Activated gamma-delta T cell treated with Interleukin-2 at 50 U/mL for 16 hours (primary cell): ENCODE measurements around the gene FAM181A.

ENCODE experiments used
- DNase-seq: peaks from one replicate; pipeline ENCODE4 v3.0.0-alpha.2; 2020

The FAM181A gene

GRCh38 chr14:93926873-93927799 lies at the start of gene FAM181A:
Gene FAM181A, plus strand, starts transcription at chr14:93927344. Its CDS starts 942 bp downstream, at chr14:93928286.
- DNase-seq = no peak

- no peak for DNase-seq
Observed at GRCh38 chr14:93878212-93878611, 48.9 kb upstream of the FAM181A start.

DNA sequence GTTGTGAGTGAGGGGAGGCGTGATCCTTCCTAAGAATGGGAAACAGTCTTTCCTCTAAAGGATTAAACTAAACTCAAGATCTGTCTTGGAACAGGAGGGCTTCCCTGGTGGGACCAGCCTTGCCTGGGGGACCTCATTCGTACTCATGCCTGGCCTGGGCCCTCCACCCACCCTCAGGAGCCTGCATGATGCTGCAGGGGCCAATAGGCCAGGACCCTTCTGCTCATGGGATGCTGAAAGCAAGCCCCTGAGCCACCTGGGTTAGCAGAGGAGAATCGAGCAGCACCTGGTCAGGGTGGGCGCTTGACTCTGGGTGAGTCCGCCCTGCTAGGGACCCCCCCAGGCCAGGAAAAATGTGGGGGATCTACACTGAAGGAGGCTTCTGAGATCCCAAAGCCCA lies 48.3 kb upstream of the FAM181A start:
- no peak for DNase-seq

DNA sequence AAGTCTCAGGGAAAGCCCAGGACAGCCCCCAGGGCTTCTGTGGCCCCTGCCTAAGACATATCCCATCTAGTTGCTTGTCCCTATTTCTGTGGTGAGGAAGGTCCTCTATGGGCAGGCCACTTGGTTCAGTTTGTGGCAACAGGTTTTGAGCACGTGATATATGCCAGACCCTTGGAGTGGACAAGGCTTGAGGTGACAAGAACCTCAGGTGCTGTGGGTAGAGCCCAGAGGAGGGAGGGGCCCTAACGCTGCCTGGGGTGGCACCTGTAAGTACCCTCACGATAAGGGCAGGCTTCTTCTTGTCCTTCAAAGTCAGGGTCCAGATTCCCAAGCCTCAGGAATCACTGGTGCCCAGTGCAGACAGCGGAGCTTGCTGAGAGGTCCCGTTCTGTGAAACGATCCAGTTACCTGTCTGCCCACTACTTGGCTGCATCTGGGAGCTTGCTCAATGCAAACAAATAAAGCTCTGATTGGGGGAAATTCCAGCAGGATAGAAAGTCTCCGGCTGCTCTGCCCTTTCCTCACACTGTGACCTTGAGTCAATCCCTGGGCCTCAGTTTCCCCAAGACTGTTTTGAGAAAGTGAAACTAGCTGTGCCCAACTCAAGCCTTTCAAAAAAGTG lies 47.7 kb upstream of the FAM181A start:
- DNase-seq = no peak

DNA sequence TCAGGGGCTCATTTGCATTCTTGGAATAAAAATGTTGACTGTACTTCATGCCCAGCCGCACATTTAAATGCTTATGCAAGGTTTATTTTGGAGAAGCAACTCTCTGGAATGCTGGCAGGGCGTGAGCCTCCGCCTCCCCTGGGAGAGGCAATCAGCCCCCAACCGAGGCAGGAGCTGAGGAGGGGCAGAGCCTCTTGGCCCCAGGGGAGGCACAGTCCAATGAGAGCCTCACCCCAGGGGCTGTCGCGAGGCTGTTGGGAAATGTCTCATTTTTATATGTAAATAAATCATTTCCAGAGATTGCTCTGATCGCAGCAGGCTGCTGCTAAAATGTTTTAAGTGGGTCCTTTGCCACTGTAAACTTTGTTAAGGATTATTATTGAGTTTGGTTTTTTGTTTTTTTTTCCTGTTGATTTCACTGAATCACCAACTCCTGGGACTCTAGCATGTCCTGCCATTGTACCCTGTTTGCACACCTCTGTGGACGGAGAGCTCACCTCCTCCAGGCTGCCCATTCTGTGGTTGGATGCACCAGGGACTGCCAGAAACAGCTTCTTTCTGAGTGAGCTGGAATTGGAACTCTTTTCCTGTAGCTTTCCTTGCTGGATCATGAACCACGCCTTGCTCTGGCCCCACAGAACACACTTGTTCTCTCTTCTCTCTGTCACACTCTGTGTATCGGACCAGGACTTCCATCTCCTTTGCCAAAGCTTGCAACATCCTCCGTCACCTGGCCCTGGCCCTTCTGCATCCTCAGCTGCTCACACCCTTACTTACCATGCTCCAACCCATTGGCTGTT lies 46.9 kb upstream of the FAM181A start:
- no peak for DNase-seq

- DNase-seq = no peak
Observed at GRCh38 chr14:93884950-93885349, 42.2 kb upstream of the FAM181A start.

DNA sequence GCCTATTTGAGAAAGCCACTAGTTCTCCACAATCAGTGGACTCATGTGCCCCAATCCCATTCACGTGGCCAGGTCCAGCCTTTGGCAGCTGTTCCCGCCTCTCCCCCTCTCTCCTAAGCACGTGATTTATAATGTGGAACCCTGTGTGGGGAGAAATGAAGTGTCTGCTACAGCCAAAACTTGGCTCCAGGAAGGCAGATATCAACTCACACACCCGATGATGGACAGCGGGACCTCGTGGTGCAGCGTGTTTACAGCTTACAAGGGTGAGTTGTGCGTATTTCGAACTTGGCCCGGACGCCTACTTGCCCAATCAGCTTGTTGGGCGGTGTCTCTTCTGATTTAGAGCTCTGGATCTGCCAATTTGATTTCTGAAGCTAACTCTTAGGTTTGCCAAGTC lies 38.1 kb upstream of the FAM181A start:
- no peak for DNase-seq

DNA sequence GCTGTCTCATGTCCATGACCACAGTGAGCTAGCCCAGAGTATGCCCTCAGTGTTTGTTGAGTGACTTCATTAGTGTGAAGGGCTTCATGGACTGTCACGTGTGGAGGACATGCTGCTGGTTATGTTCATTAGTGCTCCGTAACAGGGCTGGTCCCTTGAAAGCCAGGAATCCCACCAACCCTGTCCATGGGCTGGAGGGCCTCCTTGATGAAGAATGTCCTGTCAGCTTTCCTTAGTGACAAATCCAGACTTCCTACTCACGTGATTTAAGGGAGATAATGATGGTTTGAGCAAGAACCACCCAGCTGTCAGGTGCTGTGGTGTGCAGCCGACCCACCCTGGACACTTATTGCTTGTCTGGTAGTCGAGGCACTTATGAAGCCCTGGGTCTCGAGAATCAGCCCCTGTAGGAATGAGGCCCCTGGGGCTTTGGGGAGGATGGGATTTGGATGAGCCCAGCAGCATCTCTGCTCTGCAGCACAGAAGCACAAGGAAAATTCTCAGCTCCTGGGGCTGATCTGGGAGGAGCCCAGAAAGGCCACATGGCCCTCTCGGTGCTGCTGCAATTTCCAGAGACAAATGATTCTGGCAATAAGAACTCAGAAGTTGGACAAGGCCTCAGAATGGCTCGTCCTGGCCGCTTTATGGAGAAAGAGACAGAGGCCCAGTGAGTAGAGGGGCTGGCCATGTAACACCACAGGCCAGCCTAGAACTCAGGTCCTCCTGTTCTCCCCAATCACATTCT lies 37.2 kb upstream of the FAM181A start:
- no peak for DNase-seq

DNA sequence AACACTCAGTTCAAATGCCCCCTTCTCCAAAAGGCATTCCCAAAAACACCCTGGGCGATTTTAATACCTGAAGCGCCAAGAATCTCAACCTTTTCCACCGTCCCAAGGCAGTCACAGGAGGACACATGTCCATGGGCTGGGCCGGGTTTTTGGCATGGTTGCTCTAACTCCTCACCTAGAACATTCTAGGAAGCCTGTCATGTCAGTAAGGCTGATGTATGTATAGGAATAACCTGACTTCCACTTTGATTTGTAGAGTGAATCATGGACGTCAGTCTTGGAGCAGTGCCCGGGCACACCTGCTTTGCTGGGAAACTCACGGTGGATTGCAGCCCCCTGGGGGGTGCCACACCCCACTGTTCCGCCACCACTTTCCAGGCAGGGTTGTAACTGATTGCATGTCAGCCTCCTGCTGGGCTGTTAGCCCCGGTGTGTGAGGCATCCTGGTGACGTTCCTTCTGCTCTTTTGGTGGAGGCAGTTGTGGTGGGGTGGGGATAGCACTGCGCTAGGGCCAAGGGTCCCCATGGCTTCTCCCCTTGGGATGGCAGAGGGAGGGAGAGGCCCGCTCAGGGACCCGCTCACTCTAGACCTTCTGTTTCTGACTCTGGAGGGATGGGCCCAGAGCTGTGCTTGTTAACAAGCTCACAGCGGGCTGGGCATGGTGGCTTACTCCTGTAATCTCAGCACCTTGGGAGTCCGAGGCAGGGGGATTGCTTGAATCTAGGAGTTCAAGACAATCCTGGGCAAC lies 35.2 kb upstream of the FAM181A start:
- DNase-seq = no peak

GRCh38 chr14:93892505-93892839 lies 34.7 kb upstream of the FAM181A start:
- DNase-seq = no peak

DNA sequence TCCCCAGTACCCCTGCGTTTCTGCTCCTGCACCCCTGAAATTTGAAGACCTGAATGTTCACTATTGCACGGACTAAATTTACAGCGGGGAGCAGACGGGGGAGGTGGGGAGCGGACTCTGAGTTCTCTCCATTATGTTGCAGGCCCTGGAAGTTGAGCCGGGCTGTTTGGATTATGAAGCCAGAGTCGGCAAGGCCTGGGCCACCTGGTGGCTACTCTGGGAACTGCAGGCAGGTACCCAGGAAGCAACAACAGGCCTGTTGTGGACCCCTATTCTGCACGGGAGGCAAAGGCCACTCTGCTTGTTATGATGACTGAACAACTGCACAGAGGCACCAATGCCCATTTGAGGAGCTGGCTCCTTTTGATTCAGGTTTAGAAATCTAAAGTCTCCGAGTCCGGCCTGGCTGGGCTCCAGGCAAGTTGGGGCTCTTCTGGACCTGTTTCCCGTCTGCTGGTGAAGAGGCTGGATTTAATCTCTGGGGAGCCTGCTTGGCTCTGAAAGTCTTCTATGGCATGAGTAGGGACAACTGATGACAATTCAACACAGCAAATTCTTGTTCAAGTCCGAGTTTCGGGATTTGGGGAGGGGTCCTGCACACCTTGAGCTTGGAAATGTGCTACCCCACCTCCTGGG lies 34.1 kb upstream of the FAM181A start:
- DNase-seq = peak; percentile 69

DNA sequence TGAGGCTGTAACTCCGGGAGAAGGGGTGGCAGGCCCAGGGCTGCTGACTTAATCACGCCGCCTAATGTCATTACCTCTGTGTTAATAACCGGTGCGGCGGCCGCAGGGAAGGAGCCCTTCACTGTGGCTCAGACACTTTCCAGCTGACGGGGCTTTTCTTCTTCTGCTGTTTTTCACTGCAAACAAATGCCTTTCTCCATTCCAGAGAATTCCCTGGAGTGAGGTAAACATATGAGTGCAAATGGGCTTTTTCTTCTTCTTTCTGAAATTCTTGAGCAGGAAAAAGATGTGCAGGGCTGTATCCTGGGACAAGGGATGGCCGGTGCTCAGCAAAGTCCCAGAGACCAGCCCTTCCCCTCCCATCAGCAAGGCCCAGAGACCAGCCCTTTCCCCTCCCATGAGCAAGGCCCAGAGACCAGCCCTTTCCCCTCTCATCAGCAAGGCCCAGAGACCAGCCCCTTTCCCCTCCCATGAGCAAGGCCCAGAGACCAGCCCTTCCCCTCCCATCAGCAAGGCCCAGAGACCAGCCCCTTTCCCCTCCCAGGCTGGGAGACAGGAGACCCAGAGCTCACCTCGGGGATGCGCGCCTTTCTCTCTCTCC lies 33.4 kb upstream of the FAM181A start:
- DNase-seq = no peak

- DNase-seq = no peak
Observed at GRCh38 chr14:93895023-93895604, 32.0 kb upstream of the FAM181A start.

DNA sequence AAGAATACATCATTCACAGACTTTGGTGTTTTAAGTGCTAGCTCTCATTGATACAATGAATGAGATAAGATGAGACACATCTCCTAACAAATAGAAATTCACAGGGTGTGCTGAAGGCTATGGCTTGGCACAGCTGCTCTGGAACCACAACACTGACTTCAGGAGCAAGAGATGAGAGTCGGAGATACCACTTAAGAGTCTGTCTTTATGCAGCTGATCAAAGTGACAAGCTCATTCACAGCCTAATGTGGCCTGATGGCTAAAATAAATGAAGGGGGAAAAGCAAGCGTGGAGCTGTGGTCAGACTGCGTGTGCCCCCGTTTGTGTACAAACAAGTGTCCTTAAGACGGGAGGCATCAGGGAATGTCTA lies 29.7 kb upstream of the FAM181A start:
- DNase-seq = no peak

GRCh38 chr14:93898081-93898611 lies 29.0 kb upstream of the FAM181A start:
- no peak for DNase-seq

DNA sequence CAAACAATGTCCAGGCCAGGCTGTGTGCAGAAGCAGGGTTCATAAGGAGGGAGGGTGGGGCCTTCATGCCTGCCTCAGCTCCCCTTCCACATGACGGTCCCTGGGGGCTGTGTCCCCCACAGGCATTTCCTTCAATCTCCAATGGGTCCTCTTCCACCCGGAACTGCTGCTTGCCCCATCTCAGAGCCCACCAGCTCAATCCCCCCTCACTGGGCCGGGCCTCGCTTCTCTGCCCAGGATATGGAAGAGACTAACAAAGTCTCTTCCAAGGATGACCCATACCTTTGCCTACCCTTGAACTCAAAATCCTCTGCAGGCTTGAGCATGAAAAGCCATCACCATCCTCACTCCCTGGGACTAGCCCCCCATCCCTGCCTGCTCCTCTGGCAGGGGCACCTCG lies 28.4 kb upstream of the FAM181A start:
- no peak for DNase-seq

GRCh38 chr14:93901813-93902212 lies 25.3 kb upstream of the FAM181A start:
- no peak for DNase-seq

GRCh38 chr14:93902619-93903307 lies 24.4 kb upstream of the FAM181A start:
- DNase-seq = no peak

DNA sequence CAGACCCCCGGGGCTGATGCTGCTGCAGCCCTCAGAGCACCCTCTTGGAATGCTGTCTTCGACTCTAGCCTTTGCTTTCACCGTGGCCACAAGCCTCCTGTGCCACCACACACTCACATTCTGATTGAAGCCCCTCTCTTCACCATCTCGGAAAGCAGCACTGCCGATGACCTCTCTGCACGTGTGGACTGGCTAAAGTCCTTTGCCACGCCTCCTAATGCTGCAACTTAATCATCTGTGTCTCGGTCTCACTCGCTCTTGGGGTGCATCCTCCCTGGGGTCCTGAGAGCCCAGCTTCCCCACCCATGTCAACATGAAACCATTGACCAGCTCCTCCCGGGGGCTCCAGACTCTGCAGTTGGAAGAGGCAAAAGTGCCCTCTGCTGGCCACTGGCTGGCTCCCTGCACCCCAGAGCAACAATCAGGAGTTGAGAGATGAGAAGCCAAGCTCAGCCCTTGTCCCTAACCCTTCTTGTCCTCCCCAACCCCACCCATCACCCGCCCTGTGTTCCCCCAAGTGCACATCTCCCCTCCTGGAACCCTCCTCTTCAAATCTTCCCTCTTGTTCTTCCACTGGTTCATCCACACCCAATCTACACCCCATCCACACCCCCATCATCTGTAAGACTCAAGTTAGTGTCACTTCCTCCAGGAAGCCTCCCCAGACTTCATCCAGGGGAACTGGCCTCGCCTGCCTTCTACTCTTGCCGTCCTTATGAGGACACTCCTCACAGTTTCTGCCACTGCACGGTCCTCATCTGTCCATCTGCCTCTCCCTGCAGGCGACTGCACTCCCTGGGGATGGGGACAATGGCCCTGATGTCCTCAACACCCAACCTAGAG lies 23.6 kb upstream of the FAM181A start:
- DNase-seq = no peak
